ENCODE data around the gene TASP1. TPM values are rescaled to one million over a fixed set of nuclear protein-coding genes. Genes with fewer than 3 reads are reported as not detected.

Gene TASP1
- total RNA-seq, 1 experiment from 2014 or later: 9.5 TPM

GRCh38 chr20:13424174-13424833 lies 214.4 kb downstream of the TASP1 start:
- Histone ChIP-seq H2BK5ac (ENCODE audit: insufficient read length, low read length) (no peak overlapping the region), H4K5ac (ENCODE audit: insufficient read length, low read depth, low read length) (no peak overlapping the region), H4K8ac (replicated peaks; ENCODE audit: insufficient read length, low read depth, low read length) (no peak overlapping the region), H3K18ac (ENCODE audit: insufficient read length, low read depth, low read length) (no peak overlapping the region), H3K79me2 (ENCODE audit: insufficient read depth, low read length) (no peaks in the 10 kb centered on the region), H3K4me1 (ENCODE audit: insufficient read depth, low read length) (no peaks in the 10 kb centered on the region; the same call in 1 of the 2 replicates), H4K20me1 (ENCODE audit: control insufficient read depth, insufficient read depth, insufficient read length) (no peaks in the 10 kb centered on the region), H4K91ac (ENCODE audit: insufficient read length, low read depth, low read length) (no peak overlapping the region), H3T11ph (ENCODE audit: low read length) (no peak overlapping the region), H3K79me1 (ENCODE audit: insufficient read depth, low read depth, low read length, poor library complexity, severe bottlenecking) (no peaks in the 10 kb centered on the region), H3K23me2 (ENCODE audit: insufficient read length, low read depth, low read length, poor library complexity, severe bottlenecking) (no peaks in the 10 kb centered on the region), H3K14ac (ENCODE audit: insufficient read depth, low read length) (no peak overlapping the region), H3K4me2 (ENCODE audit: insufficient read depth, insufficient read length, low read length) (no peak overlapping the region), H2BK120ac (ENCODE audit: low read depth, low read length, poor library complexity, severe bottlenecking) (no peak overlapping the region), H2BK15ac (ENCODE audit: low read depth, low read length) (no peak overlapping the region), H3K27ac (ENCODE audit: insufficient read length, low read depth, low read length) (no peak overlapping the region), H2AFZ (ENCODE audit: low read length) (no peak overlapping the region), H3K27me3 (ENCODE audit: insufficient read depth, low read length) (no peaks in the 10 kb centered on the region), H3K9me3 (ENCODE audit: control insufficient read depth, low read depth, low read length) (no peaks in the 10 kb centered on the region), H3K56ac (ENCODE audit: insufficient read length, low read depth, low read length) (no peak overlapping the region), H2BK20ac (ENCODE audit: low read depth, low read length, poor library complexity, severe bottlenecking) (no peak overlapping the region), H3K9ac (ENCODE audit: extremely low read depth, insufficient read length, low read length) (no peak overlapping the region), H2BK12ac (ENCODE audit: insufficient read length, low read depth, low read length) (no peak overlapping the region), H2AK5ac (ENCODE audit: insufficient read length, low read length) (no peak overlapping the region), H3K23ac (ENCODE audit: insufficient read length, low read depth, low read length) (no peak overlapping the region), H3K4ac (ENCODE audit: low read depth, low read length) (no peak overlapping the region)
- no peak for TF ChIP-seq CTCF (conservative IDR thresholded peaks at IDR 0.05)
- H3K27me3 Mint-ChIP-seq (ENCODE audit: low read depth): no peaks in the 10 kb centered on the region
- H3K4me3 Mint-ChIP-seq: no peak overlapping the region
- H3K4me1 Mint-ChIP-seq: peaks cover 19 to 23% of the 10 kb centered on the region in 2 experiments
- no peaks in the 10 kb centered on the region for H3K9me3 Mint-ChIP-seq
- no peak for DNase-seq
- H3K36me3 Mint-ChIP-seq (ENCODE audit: insufficient read depth in 1 of 3, low read depth in 3 of 3): no peaks in the 10 kb centered on the region
- no peak overlapping the region for H3K27ac Mint-ChIP-seq
- no CpG with 5 or more reads among the region's 5 CpGs for WGBS (ENCODE audit: extremely low coverage, insufficient read length, low lambda C conversion rate)

Data from H9 (cell line).